ENCODE data around the gene MAP2K5. TPM values are rescaled to one million over a fixed set of nuclear protein-coding genes. Genes with fewer than 3 reads are reported as not detected.

Gene MAP2K5
- total and polyA plus RNA-seq, 2 experiments from 2014 or later, result 12.4 to 13.7 TPM

DNA sequence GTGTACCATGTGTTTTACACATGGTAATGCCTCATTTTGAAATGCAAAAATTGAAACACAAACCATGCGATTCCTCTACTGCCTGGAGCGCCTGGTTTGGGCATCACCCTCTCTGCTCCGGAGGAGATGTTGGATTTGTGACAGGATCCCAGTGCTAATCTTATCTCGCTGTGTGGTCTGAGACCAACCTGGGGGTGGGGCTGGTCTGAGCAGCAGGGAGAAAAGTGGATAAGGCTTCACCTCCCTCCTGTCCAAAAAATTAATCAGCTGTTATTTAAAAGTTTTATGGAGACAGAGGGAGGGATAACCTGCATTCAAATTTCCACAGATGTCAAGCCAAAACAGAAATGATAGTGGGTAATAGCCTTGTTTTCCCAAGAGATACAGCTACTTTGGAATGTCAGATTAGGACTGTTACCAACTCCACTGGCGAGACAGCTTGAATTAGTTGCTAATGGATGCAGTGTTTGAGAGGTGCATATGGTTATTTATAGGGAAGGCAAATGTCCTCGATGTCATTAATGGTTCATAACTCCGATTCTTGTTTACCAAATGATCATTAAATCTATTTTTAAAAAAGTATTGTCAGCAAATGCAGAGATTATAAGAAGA, 228.8 kb downstream of the MAP2K5 start:
- no peak for DNase-seq (ENCODE audit: low spot score)
- WGBS (ENCODE audit: low lambda C conversion rate, missing lambda C conversion rate), result 48% methylated on average over 7 of the region's 7 CpGs
- Histone ChIP-seq H3K9me3 (ENCODE audit: low read depth) (no peaks in the 10 kb centered on the region), H3K4me2 (no peak overlapping the region), H3K9me2 (replicated peaks; ENCODE audit: insufficient read depth) (no peaks in the 10 kb centered on the region), H3K27me3 (no peaks in the 10 kb centered on the region), H3K4me1 (ENCODE audit: insufficient read depth) (no peaks in the 10 kb centered on the region), H4K20me1 (ENCODE audit: insufficient read depth, poor library complexity, severe bottlenecking) (no peaks in the 10 kb centered on the region), H3K4me3 (no peak overlapping the region), H2AFZ (no peak overlapping the region), H3K27ac (no peak overlapping the region), H3K79me2 (no peaks in the 10 kb centered on the region), H3K36me3 (replicated peaks; ENCODE audit: insufficient read depth, low read depth) (no peaks in the 10 kb centered on the region)
- TF ChIP-seq, protein P1, sequence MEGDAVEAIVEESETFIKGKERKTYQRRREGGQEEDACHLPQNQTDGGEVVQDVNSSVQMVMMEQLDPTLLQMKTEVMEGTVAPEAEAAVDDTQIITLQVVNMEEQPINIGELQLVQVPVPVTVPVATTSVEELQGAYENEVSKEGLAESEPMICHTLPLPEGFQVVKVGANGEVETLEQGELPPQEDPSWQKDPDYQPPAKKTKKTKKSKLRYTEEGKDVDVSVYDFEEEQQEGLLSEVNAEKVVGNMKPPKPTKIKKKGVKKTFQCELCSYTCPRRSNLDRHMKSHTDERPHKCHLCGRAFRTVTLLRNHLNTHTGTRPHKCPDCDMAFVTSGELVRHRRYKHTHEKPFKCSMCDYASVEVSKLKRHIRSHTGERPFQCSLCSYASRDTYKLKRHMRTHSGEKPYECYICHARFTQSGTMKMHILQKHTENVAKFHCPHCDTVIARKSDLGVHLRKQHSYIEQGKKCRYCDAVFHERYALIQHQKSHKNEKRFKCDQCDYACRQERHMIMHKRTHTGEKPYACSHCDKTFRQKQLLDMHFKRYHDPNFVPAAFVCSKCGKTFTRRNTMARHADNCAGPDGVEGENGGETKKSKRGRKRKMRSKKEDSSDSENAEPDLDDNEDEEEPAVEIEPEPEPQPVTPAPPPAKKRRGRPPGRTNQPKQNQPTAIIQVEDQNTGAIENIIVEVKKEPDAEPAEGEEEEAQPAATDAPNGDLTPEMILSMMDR (IDR thresholded peaks at IDR 0.05; ENCODE audit: poor library complexity), result no peak
- TF ChIP-seq EZH2 (IDR thresholded peaks at IDR 0.05; ENCODE audit: borderline replicate concordance) (no peak), EZH2phosphoT487 (IDR thresholded peaks at IDR 0.05; ENCODE audit: low read depth, severe bottlenecking, unreplicated experiment) (no peak)

GRCh38 chr15:67774626-67775025, 232.1 kb downstream of the MAP2K5 start:
- Histone ChIP-seq H3K36me3 (replicated peaks; ENCODE audit: insufficient read depth, low read depth) (no peaks in the 10 kb centered on the region), H4K20me1 (ENCODE audit: insufficient read depth, poor library complexity, severe bottlenecking) (no peaks in the 10 kb centered on the region), H3K27me3 (no peaks in the 10 kb centered on the region), H3K4me2 (no peak overlapping the region), H3K79me2 (no peaks in the 10 kb centered on the region), H3K9me3 (ENCODE audit: low read depth) (no peaks in the 10 kb centered on the region), H2AFZ (no peak overlapping the region), H3K9me2 (replicated peaks; ENCODE audit: insufficient read depth) (no peaks in the 10 kb centered on the region), H3K27ac (no peak overlapping the region), H3K4me3 (no peak overlapping the region), H3K4me1 (ENCODE audit: insufficient read depth) (no peaks in the 10 kb centered on the region)
- whole genome bisulfite sequencing (ENCODE audit: low lambda C conversion rate, missing lambda C conversion rate), result 96% methylated on average over 3 of the region's 3 CpGs
- TF ChIP-seq, protein P1 (IDR thresholded peaks at IDR 0.05; ENCODE audit: poor library complexity), result no peak
- no peak for TF ChIP-seq EZH2phosphoT487 (IDR thresholded peaks at IDR 0.05; ENCODE audit: low read depth, severe bottlenecking, unreplicated experiment)
- TF ChIP-seq EZH2 (IDR thresholded peaks at IDR 0.05; ENCODE audit: borderline replicate concordance), result no peak
- no peak for DNase-seq (ENCODE audit: low spot score)

GRCh38 chr15:67775250-67775649, 232.7 kb downstream of the MAP2K5 start:
- no peak overlapping the region for H3K27ac ChIP-seq
- H3K4me1 ChIP-seq (ENCODE audit: insufficient read depth), result no peaks in the 10 kb centered on the region
- TF ChIP-seq, protein P1 (IDR thresholded peaks at IDR 0.05; ENCODE audit: poor library complexity), result no peak
- no peak for TF ChIP-seq EZH2phosphoT487 (IDR thresholded peaks at IDR 0.05; ENCODE audit: low read depth, severe bottlenecking, unreplicated experiment)
- TF ChIP-seq EZH2 (IDR thresholded peaks at IDR 0.05; ENCODE audit: borderline replicate concordance), result no peak
- no peaks in the 10 kb centered on the region for H3K9me2 ChIP-seq (replicated peaks; ENCODE audit: insufficient read depth)
- H3K79me2 ChIP-seq, result no peaks in the 10 kb centered on the region
- H2AFZ ChIP-seq, result no peak overlapping the region
- H3K27me3 ChIP-seq, result no peaks in the 10 kb centered on the region
- no peaks in the 10 kb centered on the region for H4K20me1 ChIP-seq (ENCODE audit: insufficient read depth, poor library complexity, severe bottlenecking)
- H3K4me3 ChIP-seq, result no peak overlapping the region
- DNase-seq (ENCODE audit: low spot score), result no peak
- no peaks in the 10 kb centered on the region for H3K9me3 ChIP-seq (ENCODE audit: low read depth)
- no peaks in the 10 kb centered on the region for H3K36me3 ChIP-seq (replicated peaks; ENCODE audit: insufficient read depth, low read depth)
- H3K4me2 ChIP-seq, result no peak overlapping the region
- 69% methylated on average over 2 of the region's 2 CpGs for WGBS (ENCODE audit: low lambda C conversion rate, missing lambda C conversion rate)
